ENCODE results near the gene NUP88. TPM values are rescaled to one million over a fixed set of nuclear protein-coding genes. Genes with fewer than 3 reads are reported as not detected.

Gene NUP88
- total RNA-seq, 2 experiments from 2014 or later, result 129 to 142 TPM

- no peak for TF ChIP-seq CTCF (IDR thresholded peaks at IDR 0.05)
- H3K4me3 Mint-ChIP-seq, result no peak overlapping the region
- H3K27me3 ChIP-seq (ENCODE audit: control insufficient read depth in 1 of 2, insufficient read depth in 2 of 2, low read length in 2 of 2), result no peaks in the 10 kb centered on the region
- no peak overlapping the region for H3K27ac ChIP-seq (ENCODE audit: low read depth in 1 of 2, low read length in 2 of 2)
- no peaks in the 10 kb centered on the region for H3K27me3 Mint-ChIP-seq
- no peaks in the 10 kb centered on the region for H3K4me1 ChIP-seq (ENCODE audit: insufficient read depth, low read length)
- DNase-seq, result no peak
- no peak overlapping the region for H3K4me3 ChIP-seq (ENCODE audit: low read length)
- no peaks in the 10 kb centered on the region for H3K9me3 Mint-ChIP-seq
- intact Hi-C loops (cut with DNase I, micrococcal nuclease), result no loop called here
- POLR2A ChIA-PET, result no interaction called here
- H3K4me1 Mint-ChIP-seq (ENCODE audit: low read depth), result no peaks in the 10 kb centered on the region
- no peak overlapping the region for H3K27ac Mint-ChIP-seq
- no peaks in the 10 kb centered on the region for H3K9me3 ChIP-seq (ENCODE audit: control insufficient read depth in 1 of 2, insufficient read depth in 1 of 2, low read length in 2 of 2)
- H3K36me3 Mint-ChIP-seq (ENCODE audit: low read depth), result peaks cover 74% of the 10 kb centered on the region
- peaks cover 77% of the 10 kb centered on the region for H3K36me3 ChIP-seq (ENCODE audit: insufficient read depth, low read length)
- no peak for ATAC-seq (ENCODE audit: poor library complexity)
- CTCF ChIA-PET, result no interaction called here
Measured at GRCh38 chr17:5399767-5400166, 19.7 kb downstream of the NUP88 start.

GRCh38 chr17:5396612-5397011 is 22.9 kb downstream of the NUP88 start:
- peaks cover 6% of the 10 kb centered on the region for H3K4me1 Mint-ChIP-seq (ENCODE audit: low read depth)
- Histone ChIP-seq H3K4me1 (ENCODE audit: insufficient read depth, low read length) (no peaks in the 10 kb centered on the region), H3K27ac (ENCODE audit: low read depth in 1 of 2, low read length in 2 of 2) (no peak overlapping the region), H3K27me3 (ENCODE audit: control insufficient read depth in 1 of 2, insufficient read depth in 2 of 2, low read length in 2 of 2) (no peaks in the 10 kb centered on the region), H3K4me3 (ENCODE audit: low read length) (no peak overlapping the region), H3K36me3 (ENCODE audit: insufficient read depth, low read length) (peaks cover 80% of the 10 kb centered on the region), H3K9me3 (ENCODE audit: control insufficient read depth in 1 of 2, insufficient read depth in 1 of 2, low read length in 2 of 2) (no peaks in the 10 kb centered on the region)
- H3K4me3 Mint-ChIP-seq, result no peak overlapping the region
- ATAC-seq (ENCODE audit: poor library complexity) (no peak), DNase-seq (no peak)
- ChIA-PET CTCF (no interaction called here), POLR2A (no interaction called here)
- H3K9me3 Mint-ChIP-seq, result no peaks in the 10 kb centered on the region
- intact Hi-C loops (cut with DNase I, micrococcal nuclease), result no loop called here
- H3K27me3 Mint-ChIP-seq, result no peaks in the 10 kb centered on the region
- no peak for TF ChIP-seq CTCF (IDR thresholded peaks at IDR 0.05)
- peaks cover 87% of the 10 kb centered on the region for H3K36me3 Mint-ChIP-seq (ENCODE audit: low read depth)
- H3K27ac Mint-ChIP-seq, result no peak overlapping the region

GRCh38 chr17:5391678-5392077 is 27.8 kb downstream of the NUP88 start:
- Histone ChIP-seq H3K9me3 (ENCODE audit: control insufficient read depth in 1 of 2, insufficient read depth in 1 of 2, low read length in 2 of 2) (no peaks in the 10 kb centered on the region), H3K4me3 (ENCODE audit: low read length) (no peak overlapping the region), H3K36me3 (ENCODE audit: insufficient read depth, low read length) (peaks cover 83% of the 10 kb centered on the region), H3K27ac (ENCODE audit: low read depth in 1 of 2, low read length in 2 of 2) (no peak overlapping the region), H3K27me3 (ENCODE audit: control insufficient read depth in 1 of 2, insufficient read depth in 2 of 2, low read length in 2 of 2) (no peaks in the 10 kb centered on the region), H3K4me1 (ENCODE audit: insufficient read depth, low read length) (peaks cover 5% of the 10 kb centered on the region)
- POLR2A ChIA-PET, result no interaction called here
- H3K4me1 Mint-ChIP-seq (ENCODE audit: low read depth), result peaks cover 14% of the 10 kb centered on the region
- no peaks in the 10 kb centered on the region for H3K27me3 Mint-ChIP-seq
- peaks cover 87% of the 10 kb centered on the region for H3K36me3 Mint-ChIP-seq (ENCODE audit: low read depth)
- intact Hi-C loops (cut with DNase I, micrococcal nuclease), result no loop called here
- TF ChIP-seq CTCF (IDR thresholded peaks at IDR 0.05), result no peak
- H3K9me3 Mint-ChIP-seq, result no peaks in the 10 kb centered on the region
- ATAC-seq (ENCODE audit: poor library complexity) (no peak), DNase-seq (no peak)
- H3K27ac Mint-ChIP-seq, result no peak overlapping the region
- no peak overlapping the region for H3K4me3 Mint-ChIP-seq
- CTCF ChIA-PET, result no interaction called here
